HepG2 (cell line): ENCODE results near the gene AUNIP. TPM values are rescaled to one million over a fixed set of nuclear protein-coding genes. Genes with fewer than 3 reads are reported as not detected.

ENCODE experiments used
- DNMT1 ChIP-seq: sonication (generic); formaldehyde crosslinking; IDR thresholded peaks from 2 replicates; pipeline ENCODE4 v1.5.1; 2020; ENCODE audit warnings: mild to moderate bottlenecking, missing genetic modification reagents
- ISL2 ChIP-seq: sonication (generic); formaldehyde crosslinking; IDR thresholded peaks from 2 replicates; pipeline ENCODE4 v1.5.0; 2020; ENCODE audit warnings: missing genetic modification reagents
- KLF11 ChIP-seq: IDR thresholded peaks from 2 replicates; pipeline ENCODE4 v1.6.1; 2016; ENCODE audit warnings: missing compliant biosample characterization
- MTF2 ChIP-seq: sonication (generic); formaldehyde crosslinking; IDR thresholded peaks from 2 replicates; pipeline ENCODE4 v1.5.0; 2020; ENCODE audit warnings: missing genetic modification reagents, borderline replicate concordance
- MXD4 ChIP-seq: IDR thresholded peaks from 2 replicates; pipeline ENCODE4 v1.6.1; 2016; ENCODE audit warnings: mild to moderate bottlenecking, missing biosample characterization, missing genetic modification reagents
- NCOA5 ChIP-seq: sonication (generic); formaldehyde crosslinking; IDR thresholded peaks from 2 replicates; pipeline ENCODE4 v1.4.0; 2020; ENCODE audit warnings: missing genetic modification reagents
- RARA ChIP-seq: IDR thresholded peaks from 2 replicates; pipeline ENCODE4 v1.6.1; 2016; ENCODE audit warnings: missing genetic modification reagents, missing compliant biosample characterization
- YEATS2 ChIP-seq: sonication (generic); formaldehyde crosslinking; IDR thresholded peaks from 2 replicates; pipeline ENCODE4 v1.4.0; 2020; ENCODE audit warnings: missing genetic modification reagents, borderline replicate concordance
- ZNF383 ChIP-seq: sonication (generic); formaldehyde crosslinking; IDR thresholded peaks from 2 replicates; pipeline ENCODE4 v1.4.0; 2020; ENCODE audit warnings: missing genetic modification reagents, mild to moderate bottlenecking, borderline replicate concordance
- ZNF572 ChIP-seq: sonication (generic); formaldehyde crosslinking; IDR thresholded peaks from 2 replicates; pipeline ENCODE4 v1.5.1; 2020; ENCODE audit warnings: mild to moderate bottlenecking, missing genetic modification reagents
- ZNF746 ChIP-seq: sonication (generic); formaldehyde crosslinking; IDR thresholded peaks from 2 replicates; pipeline ENCODE4 v1.8.0; 2022; ENCODE audit warnings: mild to moderate bottlenecking, missing genetic modification reagents
- ZNF747 ChIP-seq: sonication (generic); formaldehyde crosslinking; IDR thresholded peaks from 2 replicates; pipeline ENCODE4 v1.8.1; 2023; ENCODE audit warnings: missing genetic modification reagents, mild to moderate bottlenecking, borderline replicate concordance
- polyA plus RNA-seq, 8 experiments: library from polyadenylated mRNA; depleted of rRNA in 3 of 8; stranded (reverse) in 7 of 8; unstranded in 1 of 8; fragments of >200 nt; fragmentation: Illumina TruSeq in 4 of 8; extraction: Trizol in 4 of 8; gene quantifications; 2 replicates each; pipeline versions ENCODE4 v1.2.1 to v1.2.3, GENCODE V29; 2011 to 2016; ENCODE audit warnings: low read depth in 4 of 8, missing spikeins in 1 of 8, mixed read lengths in 1 of 8; ENCODE audit not compliant: insufficient read depth in 1 of 8
- total RNA-seq, 5 experiments: library from RNA; depleted of rRNA; stranded (reverse); fragments of >200 nt; fragmentation: Illumina TruSeq; extraction: Trizol; gene quantifications; 2 replicates each; pipeline ENCODE4 v1.2.3, GENCODE V29; 2016; ENCODE audit warnings: low read depth in 1 of 5
- TF ChIP-seq, protein P1 (sequence below): sonication (generic); formaldehyde crosslinking; IDR thresholded peaks from 2 replicates; pipeline ENCODE4 v1.4.0; 2020; ENCODE audit warnings: missing genetic modification reagents, low read depth, mild to moderate bottlenecking, borderline replicate concordance
- TF ChIP-seq, protein P2 (sequence below): sonication (generic); formaldehyde crosslinking; IDR thresholded peaks from 2 replicates; pipeline ENCODE4 v1.4.0; 2020; ENCODE audit warnings: low read depth, mild to moderate bottlenecking, missing genetic modification reagents
- TF ChIP-seq, protein P3 (sequence below): IDR thresholded peaks from 2 replicates; pipeline ENCODE4 v1.6.1; 2016; ENCODE audit warnings: mild to moderate bottlenecking, missing biosample characterization, missing genetic modification reagents
- TF ChIP-seq, protein P4 (sequence below): sonication (generic); formaldehyde crosslinking; IDR thresholded peaks from 2 replicates; pipeline ENCODE4 v1.8.0; 2022; ENCODE audit warnings: low read depth, missing genetic modification reagents
- TF ChIP-seq, protein P5 (sequence below): sonication (generic); formaldehyde crosslinking; IDR thresholded peaks from 2 replicates; pipeline ENCODE4 v1.8.0; 2022; ENCODE audit warnings: missing genetic modification reagents, mild to moderate bottlenecking, inconsistent platforms, borderline replicate concordance
- TF ChIP-seq, protein P6 (sequence below): sonication (generic); formaldehyde crosslinking; IDR thresholded peaks from 2 replicates; pipeline ENCODE4 v1.8.0; 2022; ENCODE audit warnings: mild to moderate bottlenecking, missing genetic modification reagents, moderate library complexity
- TF ChIP-seq, protein P7 (sequence below): sonication (generic); formaldehyde crosslinking; conservative IDR thresholded peaks from 2 replicates; pipeline ENCODE4 v1.5.0; 2020; ENCODE audit warnings: missing genetic modification reagents

The AUNIP gene
- total and polyA plus RNA-seq, 2 of the 13 experiments (the other 11 are each of a cell fraction or from before 2014, with no cell fraction given), result 3.8 to 12.3 TPM

DNA sequence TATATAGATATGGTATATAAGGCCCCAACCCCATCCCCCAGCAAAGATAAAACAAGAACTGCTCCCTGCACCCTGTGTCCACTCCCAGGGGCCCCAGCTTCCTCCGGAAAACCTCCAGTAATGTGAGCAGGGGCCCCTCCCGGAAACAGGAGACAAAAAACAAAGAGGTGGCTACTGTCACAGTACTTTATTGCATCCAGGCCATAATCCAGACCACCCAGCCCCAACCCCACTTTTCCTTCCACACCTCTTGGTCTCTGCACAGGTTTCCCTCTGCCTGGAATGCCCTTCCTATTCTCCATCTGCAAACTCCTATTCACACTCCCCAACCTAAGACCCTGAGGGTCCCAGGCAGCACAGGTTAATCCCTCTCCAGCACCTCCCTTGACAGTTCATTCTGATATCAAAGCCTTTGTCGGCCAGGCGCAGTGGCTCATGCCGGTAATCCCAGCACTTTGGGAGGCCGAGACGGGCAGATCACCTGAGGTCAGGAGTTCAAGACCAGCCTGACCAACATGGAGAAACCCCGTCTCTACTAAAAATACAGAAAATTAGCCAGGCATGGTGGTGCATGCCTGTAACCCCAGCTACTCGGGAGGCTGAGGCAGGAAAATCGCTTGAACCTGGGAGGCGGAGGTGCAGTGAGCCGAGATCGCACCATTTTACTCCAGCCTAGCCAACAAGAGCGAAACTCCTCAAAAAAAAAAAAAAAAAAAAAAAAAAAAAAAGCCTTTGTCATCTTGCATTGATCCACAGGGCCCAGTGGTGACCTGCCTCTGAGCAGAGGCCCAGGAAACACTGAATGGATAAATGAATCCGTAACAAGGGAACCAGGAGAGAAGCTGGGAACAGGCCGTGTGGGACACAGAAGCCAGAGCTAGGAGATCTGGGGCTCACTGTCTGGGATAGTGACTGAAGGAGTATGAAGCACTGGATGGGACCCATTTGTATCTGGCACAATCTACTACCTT, 2.3 kb upstream of the AUNIP start (continued):
- TF ChIP-seq MTF2 (CRISPR knock-in tag), result no peak
- no peak for TF ChIP-seq NCOA5 (CRISPR knock-in tag)
- no peak for TF ChIP-seq MXD4 (CRISPR knock-in tag)
- no peak for TF ChIP-seq ZNF383 (CRISPR knock-in tag)
- TF ChIP-seq, protein P1, sequence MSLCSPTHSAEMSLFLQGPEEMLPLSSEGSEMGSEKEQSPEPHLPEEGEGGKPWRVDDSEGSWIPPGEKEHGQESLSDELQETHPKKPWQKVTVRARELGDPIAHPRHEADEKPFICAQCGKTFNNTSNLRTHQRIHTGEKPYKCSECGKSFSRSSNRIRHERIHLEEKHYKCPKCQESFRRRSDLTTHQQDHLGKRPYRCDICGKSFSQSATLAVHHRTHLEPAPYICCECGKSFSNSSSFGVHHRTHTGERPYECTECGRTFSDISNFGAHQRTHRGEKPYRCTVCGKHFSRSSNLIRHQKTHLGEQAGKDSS (CRISPR knock-in tag), result no peak
- peak; percentile 44; the same call in 1 of the 2 replicates for TF ChIP-seq ISL2
- TF ChIP-seq DNMT1 (CRISPR knock-in tag), result no peak
- TF ChIP-seq, protein P2, sequence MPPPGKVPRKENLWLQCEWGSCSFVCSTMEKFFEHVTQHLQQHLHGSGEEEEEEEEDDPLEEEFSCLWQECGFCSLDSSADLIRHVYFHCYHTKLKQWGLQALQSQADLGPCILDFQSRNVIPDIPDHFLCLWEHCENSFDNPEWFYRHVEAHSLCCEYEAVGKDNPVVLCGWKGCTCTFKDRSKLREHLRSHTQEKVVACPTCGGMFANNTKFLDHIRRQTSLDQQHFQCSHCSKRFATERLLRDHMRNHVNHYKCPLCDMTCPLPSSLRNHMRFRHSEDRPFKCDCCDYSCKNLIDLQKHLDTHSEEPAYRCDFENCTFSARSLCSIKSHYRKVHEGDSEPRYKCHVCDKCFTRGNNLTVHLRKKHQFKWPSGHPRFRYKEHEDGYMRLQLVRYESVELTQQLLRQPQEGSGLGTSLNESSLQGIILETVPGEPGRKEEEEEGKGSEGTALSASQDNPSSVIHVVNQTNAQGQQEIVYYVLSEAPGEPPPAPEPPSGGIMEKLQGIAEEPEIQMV (CRISPR knock-in tag), result peak; percentile 55; the same call in 1 of the 2 replicates
- TF ChIP-seq, protein P3, sequence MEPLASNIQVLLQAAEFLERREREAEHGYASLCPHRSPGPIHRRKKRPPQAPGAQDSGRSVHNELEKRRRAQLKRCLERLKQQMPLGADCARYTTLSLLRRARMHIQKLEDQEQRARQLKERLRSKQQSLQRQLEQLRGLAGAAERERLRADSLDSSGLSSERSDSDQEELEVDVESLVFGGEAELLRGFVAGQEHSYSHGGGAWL (CRISPR knock-in tag), result no peak
- no peak for TF ChIP-seq ZNF747
- TF ChIP-seq, protein P4, sequence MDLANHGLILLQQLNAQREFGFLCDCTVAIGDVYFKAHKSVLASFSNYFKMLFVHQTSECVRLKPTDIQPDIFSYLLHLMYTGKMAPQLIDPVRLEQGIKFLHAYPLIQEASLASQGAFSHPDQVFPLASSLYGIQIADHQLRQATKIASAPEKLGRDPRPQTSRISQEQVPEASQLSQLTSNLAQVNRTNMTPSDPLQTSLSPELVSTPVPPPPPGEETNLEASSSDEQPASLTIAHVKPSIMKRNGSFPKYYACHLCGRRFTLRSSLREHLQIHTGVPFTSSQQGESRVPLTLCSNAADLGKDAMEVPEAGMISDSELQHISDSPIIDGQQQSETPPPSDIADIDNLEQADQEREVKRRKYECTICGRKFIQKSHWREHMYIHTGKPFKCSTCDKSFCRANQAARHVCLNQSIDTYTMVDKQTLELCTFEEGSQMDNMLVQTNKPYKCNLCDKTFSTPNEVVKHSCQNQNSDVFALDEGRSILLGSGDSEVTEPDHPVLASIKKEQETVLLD, result no peak
- TF ChIP-seq, protein P5, sequence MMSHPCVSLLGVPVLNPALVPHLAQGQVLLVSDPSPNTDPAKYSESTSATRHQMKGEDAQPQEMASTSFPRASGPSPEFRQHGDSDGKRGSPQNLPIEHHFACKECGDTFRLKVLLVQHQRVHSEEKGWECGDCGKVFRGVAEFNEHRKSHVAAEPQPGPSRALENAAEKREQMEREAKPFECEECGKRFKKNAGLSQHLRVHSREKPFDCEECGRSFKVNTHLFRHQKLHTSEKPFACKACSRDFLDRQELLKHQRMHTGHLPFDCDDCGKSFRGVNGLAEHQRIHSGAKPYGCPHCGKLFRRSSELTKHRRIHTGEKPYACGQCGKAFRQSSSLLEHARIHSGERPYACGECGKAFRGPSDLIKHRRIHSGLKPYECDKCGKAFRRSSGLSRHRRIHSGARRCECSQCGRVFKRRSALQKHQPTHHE, result no peak; the same call in 1 of the 2 replicates
- no peak for TF ChIP-seq KLF11 (CRISPR knock-in tag)
- no peak for TF ChIP-seq YEATS2
- TF ChIP-seq, protein P6, sequence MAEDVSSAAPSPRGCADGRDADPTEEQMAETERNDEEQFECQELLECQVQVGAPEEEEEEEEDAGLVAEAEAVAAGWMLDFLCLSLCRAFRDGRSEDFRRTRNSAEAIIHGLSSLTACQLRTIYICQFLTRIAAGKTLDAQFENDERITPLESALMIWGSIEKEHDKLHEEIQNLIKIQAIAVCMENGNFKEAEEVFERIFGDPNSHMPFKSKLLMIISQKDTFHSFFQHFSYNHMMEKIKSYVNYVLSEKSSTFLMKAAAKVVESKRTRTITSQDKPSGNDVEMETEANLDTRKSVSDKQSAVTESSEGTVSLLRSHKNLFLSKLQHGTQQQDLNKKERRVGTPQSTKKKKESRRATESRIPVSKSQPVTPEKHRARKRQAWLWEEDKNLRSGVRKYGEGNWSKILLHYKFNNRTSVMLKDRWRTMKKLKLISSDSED (CRISPR knock-in tag), result no peak
- TF ChIP-seq RARA (CRISPR knock-in tag), result peak; percentile 94
- no peak for TF ChIP-seq ZNF746 (CRISPR knock-in tag)
- TF ChIP-seq, protein P7, sequence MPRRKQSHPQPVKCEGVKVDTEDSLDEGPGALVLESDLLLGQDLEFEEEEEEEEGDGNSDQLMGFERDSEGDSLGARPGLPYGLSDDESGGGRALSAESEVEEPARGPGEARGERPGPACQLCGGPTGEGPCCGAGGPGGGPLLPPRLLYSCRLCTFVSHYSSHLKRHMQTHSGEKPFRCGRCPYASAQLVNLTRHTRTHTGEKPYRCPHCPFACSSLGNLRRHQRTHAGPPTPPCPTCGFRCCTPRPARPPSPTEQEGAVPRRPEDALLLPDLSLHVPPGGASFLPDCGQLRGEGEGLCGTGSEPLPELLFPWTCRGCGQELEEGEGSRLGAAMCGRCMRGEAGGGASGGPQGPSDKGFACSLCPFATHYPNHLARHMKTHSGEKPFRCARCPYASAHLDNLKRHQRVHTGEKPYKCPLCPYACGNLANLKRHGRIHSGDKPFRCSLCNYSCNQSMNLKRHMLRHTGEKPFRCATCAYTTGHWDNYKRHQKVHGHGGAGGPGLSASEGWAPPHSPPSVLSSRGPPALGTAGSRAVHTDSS (CRISPR knock-in tag), result no peak
- no peak for TF ChIP-seq ZNF572
